GM21737 (cell line): ENCODE data around the gene EML2.
"Not testable (repeated sequence)": the region's sequence is repeated elsewhere in the genome, so short reads cannot be mapped to it uniquely, and the experiment has no call there.

Experiments used
- ATAC-seq: cut with Tn5 transposase; IDR thresholded peaks from one replicate; pipeline ENCODE4 v1.9.1; 2021; ENCODE audit warnings: mild to moderate bottlenecking, moderate library complexity; ENCODE audit not compliant: unreplicated experiment

The EML2 gene

DNA sequence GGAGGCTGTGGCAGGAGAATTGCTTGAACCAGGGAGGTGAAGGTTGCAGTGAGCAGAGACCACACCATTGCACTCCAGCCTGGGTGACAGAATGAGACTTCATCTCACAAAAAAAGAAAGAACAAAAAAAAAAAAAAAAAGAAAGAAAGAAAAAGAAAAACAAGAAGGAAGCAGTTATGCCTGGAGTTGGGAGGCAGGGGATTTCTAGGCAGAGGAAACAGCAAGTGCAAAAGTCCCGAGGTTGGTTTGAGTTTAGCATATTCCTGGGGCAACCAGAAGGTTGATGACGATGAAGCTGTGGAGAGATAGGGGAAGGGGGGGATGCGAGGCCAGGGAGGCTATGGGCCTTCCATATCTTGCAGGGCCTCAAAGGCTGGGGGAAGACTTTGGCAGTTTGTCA is 11.5 kb upstream of the EML2 start:
- no peak for ATAC-seq

GRCh38 chr19:45646345-45646698 is 7.1 kb upstream of the EML2 start:
- no peak for ATAC-seq

DNA sequence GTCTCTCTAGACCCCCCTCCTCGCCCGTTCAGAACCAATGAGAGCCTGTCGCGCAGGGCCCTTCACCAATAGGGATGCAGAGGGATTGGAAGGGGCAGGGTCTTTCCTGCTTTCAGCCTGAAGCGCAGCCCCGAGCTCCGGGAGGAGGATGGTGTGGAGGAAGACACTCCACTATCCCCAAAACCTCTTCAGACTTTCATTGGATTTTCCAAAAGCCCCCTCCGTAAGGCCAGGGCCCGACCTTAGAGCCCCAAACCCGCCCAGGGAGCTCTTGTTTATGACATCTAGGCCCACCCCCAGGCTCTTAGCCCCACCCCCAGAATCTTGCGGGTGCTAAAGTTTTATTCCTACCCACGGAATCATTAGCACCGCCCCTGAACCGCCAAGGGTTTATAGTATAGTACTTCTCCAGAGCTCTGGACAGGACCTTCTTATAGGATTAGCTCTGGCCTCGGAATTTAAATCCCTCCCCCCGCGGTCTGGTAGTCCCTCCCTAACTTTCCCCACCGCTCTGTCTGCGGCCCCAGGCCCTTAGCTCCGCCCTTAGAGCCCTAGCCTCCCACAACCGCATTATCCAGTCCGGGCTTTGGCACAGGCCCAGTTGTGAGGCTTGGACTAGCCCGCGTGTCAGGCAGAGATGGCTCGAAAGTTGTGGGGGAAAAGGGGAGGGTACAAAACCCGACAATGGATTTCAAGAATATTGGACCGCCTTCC is 6.6 kb upstream of the EML2 start:
- ATAC-seq = no peak

- ATAC-seq = no peak
Observed at GRCh38 chr19:45645068-45645630, 6.0 kb upstream of the EML2 start.

GRCh38 chr19:45643927-45644771 is 5.0 kb upstream of the EML2 start:
- no peak for ATAC-seq

- peak; percentile 32 for ATAC-seq
Observed at GRCh38 chr19:45643024-45643926, 4.1 kb upstream of the EML2 start.

- ATAC-seq = peak; percentile 39
Observed at GRCh38 chr19:45641274-45642105, 2.3 kb upstream of the EML2 start.

DNA sequence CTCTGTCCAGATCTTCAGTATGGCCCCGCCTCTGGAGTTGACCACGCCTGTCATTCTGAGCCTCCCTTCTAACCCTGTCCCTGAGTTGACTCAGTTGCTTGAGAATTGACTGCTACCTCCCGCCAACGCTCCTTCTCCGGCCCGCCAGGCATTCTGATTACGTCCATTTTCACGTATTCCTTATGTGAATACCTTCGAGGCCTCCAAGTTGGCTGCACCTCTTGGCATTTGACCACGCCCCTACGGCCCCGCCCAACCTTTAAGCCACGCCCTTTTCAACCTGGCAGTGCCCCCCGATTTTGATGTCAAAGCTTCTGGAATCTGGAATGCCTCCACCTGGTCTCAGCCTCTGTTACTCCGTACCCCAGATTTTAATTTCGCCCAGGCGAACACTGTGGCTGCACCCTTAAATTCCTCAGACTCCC is 1.7 kb upstream of the EML2 start:
- no peak for ATAC-seq

DNA sequence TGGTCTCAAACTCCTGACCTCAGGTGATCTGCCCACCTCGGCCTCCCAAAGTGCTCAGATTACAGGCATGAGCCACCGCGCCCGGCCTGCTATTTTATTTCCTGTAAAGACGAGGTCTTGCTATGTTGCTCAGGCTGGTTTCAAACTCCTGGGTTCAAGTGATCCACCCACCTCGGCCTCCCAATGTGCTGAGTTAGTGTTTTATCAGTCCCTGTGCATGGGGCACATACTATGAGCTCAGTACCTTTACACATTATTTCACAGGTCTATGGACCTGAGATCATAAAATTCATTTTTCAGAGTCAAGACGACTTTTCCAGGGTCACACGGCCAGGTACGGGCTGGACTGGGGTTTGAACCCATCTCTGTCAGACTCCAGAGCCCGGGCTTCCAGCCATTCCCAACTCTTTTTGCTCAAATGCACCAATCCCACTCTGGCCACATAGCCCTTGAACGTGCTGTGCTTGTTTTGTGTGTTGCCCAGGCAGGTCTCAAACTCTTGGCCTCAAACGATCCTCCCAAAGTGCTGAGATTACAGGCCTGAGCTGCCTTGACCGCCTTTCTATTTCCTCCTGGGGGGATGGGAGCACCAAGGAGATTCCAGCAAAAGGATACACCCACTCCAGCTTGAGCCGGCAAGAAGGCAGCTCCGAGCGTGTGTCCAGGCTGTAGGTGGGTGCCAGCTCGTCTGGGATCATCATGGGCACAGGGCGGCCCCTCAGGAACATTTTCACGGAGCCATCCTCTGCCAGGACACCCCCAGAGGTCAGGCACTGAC is 1.1 kb downstream of the EML2 start:
- ATAC-seq = no peak

- ATAC-seq = no peak
Observed at GRCh38 chr19:45636902-45637301, 2.3 kb downstream of the EML2 start.

DNA sequence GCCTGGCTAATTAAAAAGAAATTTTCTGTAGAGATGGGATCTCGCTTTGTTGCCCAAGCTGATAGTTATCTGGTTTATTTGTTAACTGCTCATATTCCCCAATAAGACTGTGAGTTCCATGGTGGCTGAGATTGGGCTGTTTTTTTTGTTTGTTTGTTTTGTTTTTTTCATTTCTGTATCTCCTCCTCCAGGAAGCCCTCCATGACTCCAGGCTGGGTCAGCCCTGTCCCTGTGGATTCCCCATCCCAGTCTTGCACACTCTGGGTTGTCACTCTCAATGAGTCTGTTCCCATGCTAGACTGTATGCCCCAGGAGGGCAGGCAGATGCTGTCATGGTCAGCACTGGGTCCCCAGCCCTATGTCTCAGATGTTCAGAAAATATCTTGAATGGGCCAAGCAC is 2.9 kb downstream of the EML2 start:
- no peak for ATAC-seq

- ATAC-seq = no peak
Observed at GRCh38 chr19:45632468-45633196, 6.6 kb downstream of the EML2 start.

- ATAC-seq = no peak
Observed at GRCh38 chr19:45630463-45630862, 8.7 kb downstream of the EML2 start.

GRCh38 chr19:45629704-45630103 is 9.5 kb downstream of the EML2 start:
- no peak for ATAC-seq

DNA sequence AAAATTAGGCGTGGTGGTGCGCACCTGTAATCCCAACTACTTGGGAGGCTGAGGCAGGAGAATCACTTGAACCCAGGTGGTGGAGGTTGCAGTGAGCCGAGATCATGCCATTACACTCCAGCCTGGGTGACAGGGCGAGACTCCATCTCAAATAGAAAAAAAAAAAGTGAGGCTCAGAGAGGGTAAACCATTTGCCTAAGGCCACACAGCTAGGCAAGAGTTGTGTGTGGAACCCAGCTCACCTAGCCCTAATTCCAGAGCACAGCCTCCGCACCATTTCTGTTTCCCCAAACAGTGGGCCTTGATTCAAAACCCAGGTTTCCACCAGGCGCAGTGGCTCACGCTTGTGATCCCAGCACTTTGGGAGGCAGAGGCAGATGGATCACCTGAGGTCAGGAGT is 11.0 kb downstream of the EML2 start:
- not testable (repeated sequence) for ATAC-seq

DNA sequence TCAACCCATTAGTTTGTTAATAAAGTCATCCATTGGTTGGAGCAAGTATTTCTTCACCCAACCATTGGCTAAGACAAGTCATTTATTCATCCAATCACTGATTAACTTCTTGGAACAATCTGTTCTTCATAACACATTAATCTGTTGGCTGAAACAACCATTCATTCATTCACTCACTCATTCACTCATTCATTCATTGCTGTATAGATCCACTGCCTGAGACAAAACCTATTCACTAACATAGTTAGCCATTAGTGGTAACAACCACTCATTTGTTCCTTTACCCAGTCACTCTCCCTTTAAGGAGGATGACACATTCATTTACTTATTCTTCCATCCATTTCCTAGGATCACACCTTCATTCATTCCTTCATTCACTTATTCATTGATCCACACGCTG is 15.2 kb downstream of the EML2 start:
- ATAC-seq = no peak

- ATAC-seq = no peak
Observed at GRCh38 chr19:45621976-45622503, 17.2 kb downstream of the EML2 start.

- no peak for ATAC-seq
Observed at GRCh38 chr19:45621389-45621788, 17.8 kb downstream of the EML2 start.

GRCh38 chr19:45616704-45617017 is 22.5 kb downstream of the EML2 start:
- no peak for ATAC-seq
